Astrocyte (in vitro differentiated cells and primary cell): ENCODE data around the gene UNC93B1.
"Not testable (repeated sequence)": the region's sequence is repeated elsewhere in the genome, so short reads cannot be mapped to it uniquely, and the experiment has no call there.

ENCODE experiments used
- EZH2 ChIP-seq: IDR thresholded peaks from 2 replicates; pipeline ENCODE4 v1.6.1; 2012; ENCODE audit warnings: mild to moderate bottlenecking, low read length, inconsistent platforms; ENCODE audit not compliant: insufficient read depth
- TF ChIP-seq, protein P1 (sequence below): IDR thresholded peaks from 2 replicates; pipeline ENCODE4 v1.5.1; 2011; ENCODE audit warnings: low read depth, mild to moderate bottlenecking, inconsistent platforms, low read length, moderate library complexity; ENCODE audit not compliant: insufficient read depth

- TF ChIP-seq, protein P1, sequence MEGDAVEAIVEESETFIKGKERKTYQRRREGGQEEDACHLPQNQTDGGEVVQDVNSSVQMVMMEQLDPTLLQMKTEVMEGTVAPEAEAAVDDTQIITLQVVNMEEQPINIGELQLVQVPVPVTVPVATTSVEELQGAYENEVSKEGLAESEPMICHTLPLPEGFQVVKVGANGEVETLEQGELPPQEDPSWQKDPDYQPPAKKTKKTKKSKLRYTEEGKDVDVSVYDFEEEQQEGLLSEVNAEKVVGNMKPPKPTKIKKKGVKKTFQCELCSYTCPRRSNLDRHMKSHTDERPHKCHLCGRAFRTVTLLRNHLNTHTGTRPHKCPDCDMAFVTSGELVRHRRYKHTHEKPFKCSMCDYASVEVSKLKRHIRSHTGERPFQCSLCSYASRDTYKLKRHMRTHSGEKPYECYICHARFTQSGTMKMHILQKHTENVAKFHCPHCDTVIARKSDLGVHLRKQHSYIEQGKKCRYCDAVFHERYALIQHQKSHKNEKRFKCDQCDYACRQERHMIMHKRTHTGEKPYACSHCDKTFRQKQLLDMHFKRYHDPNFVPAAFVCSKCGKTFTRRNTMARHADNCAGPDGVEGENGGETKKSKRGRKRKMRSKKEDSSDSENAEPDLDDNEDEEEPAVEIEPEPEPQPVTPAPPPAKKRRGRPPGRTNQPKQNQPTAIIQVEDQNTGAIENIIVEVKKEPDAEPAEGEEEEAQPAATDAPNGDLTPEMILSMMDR = not testable (repeated sequence)
- not testable (repeated sequence) for TF ChIP-seq EZH2
Observed at GRCh38 chr11:67954971-67955370, 48.9 kb downstream of the UNC93B1 start.
